Neural progenitor cell (in vitro differentiated cells): ENCODE data around the gene NCAPD3. TPM values are rescaled to one million over a fixed set of nuclear protein-coding genes. Genes with fewer than 3 reads are reported as not detected.

Source experiments
- DNase-seq: peaks from one replicate; pipeline ENCODE4 v3.0.0-alpha.2; 2016; ENCODE audit warnings: low spot score
- H2AFZ ChIP-seq: fragments of 200-600 bp; sonication (generic); replicated peaks from 2 replicates; pipeline ENCODE4 v1.6.1; 2016; ENCODE audit warnings: antibody characterized with exemption
- H3F3A ChIP-seq: fragments of 200-600 bp; sonication (generic); 2 replicates; pipeline ENCODE4 v1.6.1; 2016; ENCODE audit warnings: antibody characterized with exemption, low read depth
- H3K27ac ChIP-seq: fragments of 200-600 bp; sonication (generic); 2 replicates; pipeline ENCODE4 v1.5.1; 2016; ENCODE audit warnings: mild to moderate bottlenecking
- H3K27me3 ChIP-seq: fragments of 200-600 bp; sonication (generic); 2 replicates; pipeline ENCODE4 v1.6.1; 2016; ENCODE audit warnings: mild to moderate bottlenecking, moderate library complexity
- H3K36me3 ChIP-seq: fragments of 200-600 bp; sonication (generic); 2 replicates; pipeline ENCODE4 v1.5.1; 2016
- H3K4me1 ChIP-seq: fragments of 200-600 bp; sonication (generic); 2 replicates; pipeline ENCODE4 v1.6.1; 2016; ENCODE audit warnings: mixed run types
- H3K4me2 ChIP-seq: fragments of 200-600 bp; sonication (generic); 2 replicates; pipeline ENCODE4 v1.6.1; 2016
- H3K4me3 ChIP-seq: fragments of 200-600 bp; sonication (generic); 2 replicates; pipeline ENCODE4 v1.5.1; 2016
- H3K79me2 ChIP-seq: fragments of 200-600 bp; sonication (generic); 2 replicates; pipeline ENCODE4 v1.6.1; 2016; ENCODE audit warnings: low read depth
- H3K9ac ChIP-seq: fragments of 200-600 bp; sonication (generic); 2 replicates; pipeline ENCODE4 v1.6.1; 2016
- H3K9me3 ChIP-seq: fragments of 200-600 bp; sonication (generic); 2 replicates; pipeline ENCODE4 v1.5.1; 2016; ENCODE audit warnings: low read depth
- H4K20me1 ChIP-seq: fragments of 200-600 bp; sonication (generic); 2 replicates; pipeline ENCODE4 v1.6.1; 2016; ENCODE audit warnings: low read depth
- H3K27ac Mint-ChIP-seq: 3 replicates; pipeline ENCODE4 v1.8.0; 2021; ENCODE audit warnings: mixed read lengths
- H3K27me3 Mint-ChIP-seq: 2 replicates; pipeline ENCODE4 v1.8.0; 2022; ENCODE audit warnings: low read depth, mild to moderate bottlenecking, inconsistent platforms, moderate library complexity, mixed read lengths; ENCODE audit not compliant: insufficient read depth
- H3K36me3 Mint-ChIP-seq: 3 replicates; pipeline ENCODE4 v1.8.0; 2021; ENCODE audit warnings: mixed read lengths
- H3K4me1 Mint-ChIP-seq: 3 replicates; pipeline ENCODE4 v1.8.0; 2021; ENCODE audit warnings: mixed read lengths
- H3K4me3 Mint-ChIP-seq: 3 replicates; pipeline ENCODE4 v1.8.0; 2021; ENCODE audit warnings: mild to moderate bottlenecking, moderate library complexity, mixed read lengths
- H3K9me3 Mint-ChIP-seq: 3 replicates; pipeline ENCODE4 v1.8.0; 2020; ENCODE audit warnings: mixed read lengths
- CTCF ChIP-seq: fragments of 200-600 bp; sonication (generic); IDR thresholded peaks from 2 replicates; pipeline ENCODE4 v1.5.1; 2017; ENCODE audit warnings: antibody characterized with exemption, mild to moderate bottlenecking
- EZH2 ChIP-seq: fragments of 200-600 bp; sonication (generic); IDR thresholded peaks from 2 replicates; pipeline ENCODE4 v1.6.1; 2017; ENCODE audit warnings: antibody characterized with exemption, mild to moderate bottlenecking, moderate library complexity
- EZH2phosphoT487 ChIP-seq: fragments of 200-600 bp; sonication (generic); IDR thresholded peaks from 2 replicates; pipeline ENCODE4 v1.6.1; 2017; ENCODE audit warnings: antibody characterized with exemption
- total RNA-seq: library from RNA; depleted of rRNA; stranded (reverse); fragments of >200 nt; gene quantifications from 2 replicates; pipeline ENCODE4 v1.2.3, GENCODE V29; 2015; ENCODE audit warnings: low replicate concordance

NCAPD3 gene
- total RNA-seq, 1 donor from 2014 or later: 41.0 TPM

GRCh38 chr11:134223121-134223520 lies 646 bp downstream of the NCAPD3 start:
- Histone ChIP-seq H3K9ac (peak overlapping the region; percentile 77), H4K20me1 (peaks cover 30% of the 10 kb centered on the region), H3K79me2 (peaks cover 56% of the 10 kb centered on the region), H3F3A (no peaks in the 10 kb centered on the region), H3K4me1 (peaks cover 19% of the 10 kb centered on the region), H2AFZ (no peak overlapping the region), H3K36me3 (no peaks in the 10 kb centered on the region), H3K4me2 (peak overlapping the region; percentile 99), H3K9me3 (no peaks in the 10 kb centered on the region), H3K4me3 (peak overlapping the region; percentile 80), H3K27ac (no peak overlapping the region), H3K27me3 (peaks cover 14% of the 10 kb centered on the region)
- peaks cover 11% of the 10 kb centered on the region for H3K36me3 Mint-ChIP-seq
- H3K4me3 Mint-ChIP-seq: peak overlapping the region; percentile 93
- peaks cover 27% of the 10 kb centered on the region for H3K4me1 Mint-ChIP-seq
- no peaks in the 10 kb centered on the region for H3K9me3 Mint-ChIP-seq
- peak; percentile 4 for DNase-seq
- TF ChIP-seq EZH2phosphoT487: no peak
- H3K27me3 Mint-ChIP-seq: peaks cover 4% of the 10 kb centered on the region
- no peak overlapping the region for H3K27ac Mint-ChIP-seq

- no peak overlapping the region for H3K4me2 ChIP-seq
- H3K9me3 ChIP-seq: no peaks in the 10 kb centered on the region
- no peak overlapping the region for H3K4me3 ChIP-seq
- peaks cover 22% of the 10 kb centered on the region for H4K20me1 ChIP-seq
- no peaks in the 10 kb centered on the region for H3F3A ChIP-seq
- H2AFZ ChIP-seq: no peak overlapping the region
- Mint-ChIP-seq H3K27ac (no peak overlapping the region), H3K4me3 (no peak overlapping the region), H3K4me1 (peaks cover under 1% of the 10 kb centered on the region), H3K9me3 (no peaks in the 10 kb centered on the region), H3K36me3 (peaks cover 13% of the 10 kb centered on the region), H3K27me3 (no peaks in the 10 kb centered on the region)
- no peaks in the 10 kb centered on the region for H3K4me1 ChIP-seq
- no peak for DNase-seq
- H3K27me3 ChIP-seq: no peaks in the 10 kb centered on the region
- H3K9ac ChIP-seq: no peak overlapping the region
- H3K36me3 ChIP-seq: no peaks in the 10 kb centered on the region
- H3K79me2 ChIP-seq: peaks cover 72% of the 10 kb centered on the region
- no peak for TF ChIP-seq EZH2phosphoT487
- TF ChIP-seq EZH2: no peak
- TF ChIP-seq CTCF: no peak
- no peak overlapping the region for H3K27ac ChIP-seq
Observed at GRCh38 chr11:134216816-134217215, 7.0 kb downstream of the NCAPD3 start.

GRCh38 chr11:134215836-134216235 lies 7.9 kb downstream of the NCAPD3 start:
- Histone ChIP-seq H3F3A (no peaks in the 10 kb centered on the region), H3K27me3 (no peaks in the 10 kb centered on the region), H3K4me3 (no peak overlapping the region), H4K20me1 (peaks cover 32% of the 10 kb centered on the region), H3K4me2 (no peak overlapping the region), H3K9ac (no peak overlapping the region), H3K79me2 (peaks cover 72% of the 10 kb centered on the region), H3K4me1 (no peaks in the 10 kb centered on the region), H2AFZ (no peak overlapping the region), H3K36me3 (peaks cover 3% of the 10 kb centered on the region), H3K27ac (no peak overlapping the region), H3K9me3 (no peaks in the 10 kb centered on the region)
- no peak overlapping the region for H3K4me3 Mint-ChIP-seq
- H3K36me3 Mint-ChIP-seq: peaks cover 15% of the 10 kb centered on the region
- TF ChIP-seq EZH2phosphoT487 (no peak), EZH2 (no peak), CTCF (no peak)
- DNase-seq: no peak
- no peaks in the 10 kb centered on the region for H3K27me3 Mint-ChIP-seq
- H3K9me3 Mint-ChIP-seq: no peaks in the 10 kb centered on the region
- H3K4me1 Mint-ChIP-seq: no peaks in the 10 kb centered on the region
- H3K27ac Mint-ChIP-seq: no peak overlapping the region

GRCh38 chr11:134207538-134208239 lies 16.1 kb downstream of the NCAPD3 start:
- Histone ChIP-seq H3K9me3 (no peaks in the 10 kb centered on the region), H2AFZ (no peak overlapping the region), H3K79me2 (peaks cover 26% of the 10 kb centered on the region), H3K4me1 (no peaks in the 10 kb centered on the region), H4K20me1 (peaks cover 29% of the 10 kb centered on the region), H3K27me3 (no peaks in the 10 kb centered on the region), H3K9ac (no peak overlapping the region), H3K4me2 (no peak overlapping the region), H3K27ac (no peak overlapping the region), H3K4me3 (no peak overlapping the region), H3K36me3 (peaks cover 32% of the 10 kb centered on the region), H3F3A (peaks cover 3% of the 10 kb centered on the region)
- no peaks in the 10 kb centered on the region for H3K4me1 Mint-ChIP-seq
- H3K27ac Mint-ChIP-seq: no peak overlapping the region
- no peak overlapping the region for H3K4me3 Mint-ChIP-seq
- H3K27me3 Mint-ChIP-seq: peaks cover 3% of the 10 kb centered on the region
- no peaks in the 10 kb centered on the region for H3K9me3 Mint-ChIP-seq
- no peak for TF ChIP-seq EZH2
- TF ChIP-seq CTCF: peak; percentile 77
- peaks cover 31% of the 10 kb centered on the region for H3K36me3 Mint-ChIP-seq
- DNase-seq: peak; percentile 43
